ENCODE measurements around the gene ASGR2. TPM values are rescaled to one million over a fixed set of nuclear protein-coding genes. Genes with fewer than 3 reads are reported as not detected.

Gene ASGR2
- total RNA-seq, 4 donors from 2014 or later = 1.0 TPM; not detected in 3

- Histone ChIP-seq H3K27ac (no peak within 1 kb of the TSS), H3K9me3 (no peaks in the 10 kb centered on the region), H3K4me1 (no peaks in the 10 kb centered on the region), H3K4me3 (replicated peaks in 1 of 3) (no peak within 1 kb of the TSS), H3K36me3 (no peaks in the 10 kb centered on the region), H3K27me3 (no peaks in the 10 kb centered on the region)
- 66 to 73% methylated on average over 15 of the region's 15 CpGs for WGBS, 2 donors
- TF ChIP-seq CTCF (IDR thresholded peaks at IDR 0.05) (no peak), POLR2A (IDR thresholded peaks at IDR 0.05) (no peak)
- intact Hi-C loops (cut with DNase I) = no loop called here
- no peak for DNase-seq
These were observed 34.8 kb downstream of the ASGR2 start, which contains the start of gene CLEC10A for GRCh38 chr17:7079581-7080455. Gene CLEC10A (minus strand): TSS chr17:7080251. CDS start chr17:7078812, 1,439 bp downstream.

GRCh38 chr17:7078711-7079110 lies 35.9 kb downstream of the ASGR2 start:
- no peak for DNase-seq
- intact Hi-C loops (cut with DNase I) = no loop called here
- Histone ChIP-seq H3K27ac (no peak overlapping the region), H3K27me3 (no peaks in the 10 kb centered on the region), H3K4me1 (no peaks in the 10 kb centered on the region), H3K4me3 (replicated peaks in 1 of 3) (no peak overlapping the region), H3K36me3 (no peaks in the 10 kb centered on the region), H3K9me3 (no peaks in the 10 kb centered on the region)
- TF ChIP-seq CTCF (IDR thresholded peaks at IDR 0.05) (no peak), POLR2A (IDR thresholded peaks at IDR 0.05) (no peak)
- WGBS, 2 donors = 87 to 90% methylated on average over 10 of the region's 10 CpGs

- WGBS, 2 donors = 81 to 89% methylated on average over 7 of the region's 7 CpGs
- H3K36me3 ChIP-seq = no peaks in the 10 kb centered on the region
- no peak for DNase-seq
- H3K4me1 ChIP-seq = no peaks in the 10 kb centered on the region
- no peaks in the 10 kb centered on the region for H3K9me3 ChIP-seq
- no peaks in the 10 kb centered on the region for H3K27me3 ChIP-seq
- H3K4me3 ChIP-seq (replicated peaks in 1 of 3) = no peak overlapping the region
- intact Hi-C loops (cut with DNase I) = no loop called here
- TF ChIP-seq CTCF (IDR thresholded peaks at IDR 0.05) (no peak), POLR2A (IDR thresholded peaks at IDR 0.05) (no peak)
- no peak overlapping the region for H3K27ac ChIP-seq
These were observed 36.6 kb downstream of the ASGR2 start for GRCh38 chr17:7077911-7078546.

- WGBS, 2 donors = 82 to 89% methylated on average over 14 of the region's 14 CpGs
- Histone ChIP-seq H3K36me3 (no peaks in the 10 kb centered on the region), H3K4me3 (replicated peaks in 1 of 3) (no peak overlapping the region), H3K9me3 (no peaks in the 10 kb centered on the region), H3K4me1 (no peaks in the 10 kb centered on the region), H3K27ac (no peak overlapping the region), H3K27me3 (no peaks in the 10 kb centered on the region)
- TF ChIP-seq CTCF (IDR thresholded peaks at IDR 0.05) = no peak
- TF ChIP-seq POLR2A (IDR thresholded peaks at IDR 0.05) = no peak
- intact Hi-C loops (cut with DNase I) = no loop called here
- no peak for DNase-seq
These were observed 39.7 kb downstream of the ASGR2 start for GRCh38 chr17:7074931-7075330.

- whole genome bisulfite sequencing, 2 donors = 88 to 92% methylated on average over 2 of the region's 2 CpGs
- H3K9me3 ChIP-seq = no peaks in the 10 kb centered on the region
- H3K4me1 ChIP-seq = no peaks in the 10 kb centered on the region
- no peak overlapping the region for H3K4me3 ChIP-seq (replicated peaks in 1 of 3)
- TF ChIP-seq POLR2A (IDR thresholded peaks at IDR 0.05) (no peak), CTCF (IDR thresholded peaks at IDR 0.05) (no peak)
- no peak for DNase-seq
- H3K36me3 ChIP-seq = no peaks in the 10 kb centered on the region
- no peak overlapping the region for H3K27ac ChIP-seq
- intact Hi-C loops (cut with DNase I) = no loop called here
- H3K27me3 ChIP-seq = no peaks in the 10 kb centered on the region
These were observed 42.2 kb downstream of the ASGR2 start for GRCh38 chr17:7072406-7072805.

Measured in thyroid gland (tissue), 4 donors.